ENCODE results near the gene TBC1D22A. TPM values are rescaled to one million over a fixed set of nuclear protein-coding genes. Genes with fewer than 3 reads are reported as not detected.

The TBC1D22A gene
- total RNA-seq, 1 donor from 2014 or later = 24.2 TPM

DNA sequence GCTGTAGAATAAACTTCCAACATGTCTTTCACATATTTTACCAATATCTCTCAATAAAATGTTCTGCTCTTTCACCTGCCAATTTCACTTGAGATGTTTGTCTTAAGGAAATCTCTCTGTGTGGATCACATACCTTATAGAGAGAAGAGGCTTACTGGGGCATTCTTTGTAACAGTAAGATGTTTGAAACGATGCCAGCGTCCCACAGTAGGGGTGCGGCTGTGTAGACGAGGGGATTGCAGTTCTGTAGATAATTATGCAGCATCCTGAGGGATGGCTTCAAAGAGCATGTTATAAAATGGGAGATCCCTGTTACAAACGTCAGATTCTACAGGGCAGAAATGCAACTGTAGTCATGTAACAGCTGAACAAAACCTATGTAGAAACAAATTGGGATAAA is 200.0 kb downstream of the TBC1D22A start:
- Mint-ChIP-seq H3K4me1 (ENCODE audit: low read depth, unreplicated experiment) (peaks cover 10% of the 10 kb centered on the region), H3K9me3 (ENCODE audit: unreplicated experiment) (no peaks in the 10 kb centered on the region), H3K4me3 (ENCODE audit: unreplicated experiment) (no peak overlapping the region), H3K27ac (ENCODE audit: unreplicated experiment) (no peak overlapping the region), H3K36me3 (ENCODE audit: low read depth, unreplicated experiment) (peaks cover 9% of the 10 kb centered on the region), H3K27me3 (ENCODE audit: low read depth, unreplicated experiment) (no peaks in the 10 kb centered on the region)
- Histone ChIP-seq H3K36me3 (ENCODE audit: insufficient read depth, low read length) (no peaks in the 10 kb centered on the region), H3K79me2 (ENCODE audit: insufficient read depth, low read length) (no peaks in the 10 kb centered on the region), H3K9ac (ENCODE audit: low read length) (no peak overlapping the region), H3K27ac (ENCODE audit: low read depth, low read length) (no peak overlapping the region), H2AFZ (ENCODE audit: low read depth, low read length) (no peak overlapping the region), H3K27me3 (ENCODE audit: insufficient read depth, low read length) (no peaks in the 10 kb centered on the region), H4K20me1 (ENCODE audit: insufficient read depth, low read length) (peaks cover 34% of the 10 kb centered on the region), H3K9me3 (ENCODE audit: insufficient read depth, low read depth, low read length) (no peaks in the 10 kb centered on the region), H3K4me2 (ENCODE audit: low read length) (no peak overlapping the region), H3K4me1 (ENCODE audit: insufficient read depth, low read length) (no peaks in the 10 kb centered on the region), H3K4me3 (ENCODE audit: insufficient read depth, low read depth, low read length) (no peak overlapping the region)
- TF ChIP-seq, protein P1, sequence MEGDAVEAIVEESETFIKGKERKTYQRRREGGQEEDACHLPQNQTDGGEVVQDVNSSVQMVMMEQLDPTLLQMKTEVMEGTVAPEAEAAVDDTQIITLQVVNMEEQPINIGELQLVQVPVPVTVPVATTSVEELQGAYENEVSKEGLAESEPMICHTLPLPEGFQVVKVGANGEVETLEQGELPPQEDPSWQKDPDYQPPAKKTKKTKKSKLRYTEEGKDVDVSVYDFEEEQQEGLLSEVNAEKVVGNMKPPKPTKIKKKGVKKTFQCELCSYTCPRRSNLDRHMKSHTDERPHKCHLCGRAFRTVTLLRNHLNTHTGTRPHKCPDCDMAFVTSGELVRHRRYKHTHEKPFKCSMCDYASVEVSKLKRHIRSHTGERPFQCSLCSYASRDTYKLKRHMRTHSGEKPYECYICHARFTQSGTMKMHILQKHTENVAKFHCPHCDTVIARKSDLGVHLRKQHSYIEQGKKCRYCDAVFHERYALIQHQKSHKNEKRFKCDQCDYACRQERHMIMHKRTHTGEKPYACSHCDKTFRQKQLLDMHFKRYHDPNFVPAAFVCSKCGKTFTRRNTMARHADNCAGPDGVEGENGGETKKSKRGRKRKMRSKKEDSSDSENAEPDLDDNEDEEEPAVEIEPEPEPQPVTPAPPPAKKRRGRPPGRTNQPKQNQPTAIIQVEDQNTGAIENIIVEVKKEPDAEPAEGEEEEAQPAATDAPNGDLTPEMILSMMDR (IDR thresholded peaks at IDR 0.05; ENCODE audit: insufficient read depth, low read depth, low read length) = no peak
- TF ChIP-seq EZH2 (IDR thresholded peaks at IDR 0.05; ENCODE audit: insufficient read depth, low read length) = no peak
- no peak for FAIRE-seq
- no peak for DNase-seq (ENCODE audit: low read depth)

DNA sequence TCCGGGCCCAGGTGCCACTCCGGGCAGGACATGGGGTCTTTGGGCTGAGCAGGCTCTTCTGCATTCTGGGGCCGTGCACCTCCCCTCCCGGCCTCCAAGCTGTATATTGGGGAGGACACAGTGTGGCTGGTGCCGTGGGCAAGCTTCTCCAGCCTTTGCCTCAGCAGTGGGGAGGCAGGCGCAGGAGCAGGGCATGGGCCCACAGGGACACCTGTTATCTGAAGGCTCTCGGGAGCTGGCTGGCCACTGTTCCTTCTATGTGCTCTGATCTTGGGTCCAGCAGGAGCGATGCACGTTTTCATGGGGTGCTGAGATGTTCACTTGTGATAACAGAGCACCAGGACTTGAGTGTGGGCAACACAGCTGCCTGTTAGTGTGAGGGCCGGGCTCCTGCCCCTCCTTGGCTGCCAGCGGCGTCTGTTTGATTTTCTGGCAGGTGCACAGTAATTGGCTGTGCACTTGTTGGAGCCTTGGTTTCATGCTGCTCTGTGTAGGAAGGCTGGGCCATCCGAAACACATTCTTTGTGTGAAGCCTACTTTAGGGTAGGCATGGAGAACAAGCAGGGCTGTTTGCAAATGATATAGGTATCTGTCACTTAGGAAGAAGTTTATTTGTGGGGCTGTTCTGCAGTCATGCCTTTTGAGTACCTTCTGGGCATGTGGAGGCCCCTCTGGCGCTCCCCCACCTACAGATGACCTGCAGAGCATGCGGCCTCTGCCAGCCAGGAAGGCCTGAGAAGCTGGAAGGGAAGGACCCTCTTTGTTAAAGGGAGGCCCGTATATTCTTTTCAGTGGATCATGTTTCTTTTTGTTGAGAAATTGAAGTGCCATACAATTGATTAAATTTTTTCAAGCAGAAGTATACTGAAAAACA is 201.5 kb downstream of the TBC1D22A start:
- Histone ChIP-seq H3K27ac (ENCODE audit: low read depth, low read length) (no peak overlapping the region), H3K9ac (ENCODE audit: low read length) (no peak overlapping the region), H3K79me2 (ENCODE audit: insufficient read depth, low read length) (no peaks in the 10 kb centered on the region), H3K9me3 (ENCODE audit: insufficient read depth, low read depth, low read length) (no peaks in the 10 kb centered on the region), H3K27me3 (ENCODE audit: insufficient read depth, low read length) (no peaks in the 10 kb centered on the region), H2AFZ (ENCODE audit: low read depth, low read length) (no peak overlapping the region), H3K4me2 (ENCODE audit: low read length) (no peak overlapping the region), H3K4me1 (ENCODE audit: insufficient read depth, low read length) (no peaks in the 10 kb centered on the region), H4K20me1 (ENCODE audit: insufficient read depth, low read length) (peaks cover 42% of the 10 kb centered on the region), H3K4me3 (ENCODE audit: insufficient read depth, low read depth, low read length) (no peak overlapping the region), H3K36me3 (ENCODE audit: insufficient read depth, low read length) (no peaks in the 10 kb centered on the region)
- peaks cover 5% of the 10 kb centered on the region for H3K36me3 Mint-ChIP-seq (ENCODE audit: low read depth, unreplicated experiment)
- no peak overlapping the region for H3K27ac Mint-ChIP-seq (ENCODE audit: unreplicated experiment)
- H3K27me3 Mint-ChIP-seq (ENCODE audit: low read depth, unreplicated experiment) = no peaks in the 10 kb centered on the region
- no peak overlapping the region for H3K4me3 Mint-ChIP-seq (ENCODE audit: unreplicated experiment)
- H3K4me1 Mint-ChIP-seq (ENCODE audit: low read depth, unreplicated experiment) = peaks cover 10% of the 10 kb centered on the region
- TF ChIP-seq, protein P1 (IDR thresholded peaks at IDR 0.05; ENCODE audit: insufficient read depth, low read depth, low read length) = no peak
- TF ChIP-seq EZH2 (IDR thresholded peaks at IDR 0.05; ENCODE audit: insufficient read depth, low read length) = no peak
- no peak for DNase-seq (ENCODE audit: low read depth)
- FAIRE-seq = no peak
- no peaks in the 10 kb centered on the region for H3K9me3 Mint-ChIP-seq (ENCODE audit: unreplicated experiment)

All from astrocyte (in vitro differentiated cells and primary cell).